Astrocyte (in vitro differentiated cells and primary cell): Measurements from ENCODE around the gene NEURL4.

ENCODE experiments used
- CTCF ChIP-seq: IDR thresholded peaks from 2 replicates; pipeline ENCODE4 v1.5.1; 2011; ENCODE audit warnings: low read depth, mild to moderate bottlenecking, inconsistent platforms, low read length, moderate library complexity; ENCODE audit not compliant: insufficient read depth
- EZH2 ChIP-seq: IDR thresholded peaks from 2 replicates; pipeline ENCODE4 v1.6.1; 2012; ENCODE audit warnings: mild to moderate bottlenecking, low read length, inconsistent platforms; ENCODE audit not compliant: insufficient read depth

DNA sequence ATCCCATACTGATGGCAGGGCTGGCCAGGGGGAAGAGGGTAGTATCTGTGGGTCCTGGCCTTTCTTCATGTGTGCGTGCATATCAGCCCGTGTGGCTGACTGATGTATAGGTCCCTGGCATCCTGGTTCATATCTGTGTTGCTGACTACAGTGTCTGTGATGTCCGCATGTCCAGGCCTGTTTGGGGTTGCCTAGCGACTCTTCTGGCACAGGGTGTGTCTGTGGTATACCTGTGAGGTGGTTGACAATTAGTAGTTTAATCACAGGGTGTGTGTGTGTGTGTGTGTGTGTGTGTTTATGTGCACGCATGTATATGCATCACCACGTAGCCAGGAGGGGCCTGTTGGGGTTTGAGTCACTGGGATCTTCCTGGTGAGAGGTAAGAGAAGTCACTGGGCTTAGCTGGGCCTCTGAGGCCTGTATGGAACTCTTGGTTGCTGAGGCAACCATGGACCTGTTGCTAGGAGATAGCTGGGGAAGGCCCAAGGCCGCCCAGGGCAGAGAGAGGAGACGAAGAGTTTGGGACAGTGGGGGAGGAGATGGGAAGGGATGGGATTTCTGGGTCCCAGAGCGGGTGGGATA is 25.2 kb upstream of the NEURL4 start:
- TF ChIP-seq EZH2 = no peak
- TF ChIP-seq CTCF = no peak
